Osteoblast (primary cell): Measurements from ENCODE around the gene SRGAP2C. TPM values are rescaled to one million over a fixed set of nuclear protein-coding genes. Genes with fewer than 3 reads are reported as not detected.
"Not testable (repeated sequence)": the region's sequence is repeated elsewhere in the genome, so short reads cannot be mapped to it uniquely, and the experiment has no call there.

Experiments
- DNase-seq: peaks from one replicate; pipeline ENCODE4 v3.0.0; 2011; ENCODE audit warnings: low spot score, mixed read lengths; ENCODE audit not compliant: insufficient read length; ENCODE audit errors: missing footprints
- H2AFZ ChIP-seq: 2 replicates; pipeline ENCODE4 v1.6.0; 2011; ENCODE audit warnings: mild to moderate bottlenecking, low read length
- H3K27ac ChIP-seq: 2 replicates; pipeline ENCODE4 v1.5.1; 2011; ENCODE audit warnings: mild to moderate bottlenecking, low read depth, low read length, moderate library complexity
- H3K27me3 ChIP-seq: 2 replicates; pipeline ENCODE4 v1.6.0; 2012; ENCODE audit warnings: mild to moderate bottlenecking, control low read depth, inconsistent platforms, low read length, moderate library complexity; ENCODE audit not compliant: insufficient read depth
- H3K36me3 ChIP-seq: 2 replicates; pipeline ENCODE4 v1.5.1; 2011; ENCODE audit warnings: mild to moderate bottlenecking, low read length, control low read depth, moderate library complexity; ENCODE audit not compliant: insufficient read depth
- H3K4me1 ChIP-seq: 2 replicates; pipeline ENCODE4 v1.5.1; 2011; ENCODE audit warnings: mild to moderate bottlenecking, low read length, control low read depth, moderate library complexity; ENCODE audit not compliant: insufficient read depth
- H3K4me2 ChIP-seq: 2 replicates; pipeline ENCODE4 v1.6.0; 2011; ENCODE audit warnings: mild to moderate bottlenecking, low read length; ENCODE audit not compliant: insufficient read depth
- H3K4me3 ChIP-seq: fragments of 200-600 bp; sonication (generic); 3 replicates; pipeline ENCODE4 v1.5.1; 2012; ENCODE audit warnings: mild to moderate bottlenecking, low read length, inconsistent platforms; ENCODE audit not compliant: insufficient read depth
- H3K79me2 ChIP-seq: 2 replicates; pipeline ENCODE4 v1.6.0; 2012; ENCODE audit warnings: mild to moderate bottlenecking, low read length, control low read depth, inconsistent platforms; ENCODE audit not compliant: insufficient read depth
- H3K9me3 ChIP-seq: 2 replicates; pipeline ENCODE4 v1.5.1; 2011; ENCODE audit warnings: low read depth, low read length, control low read depth
- H4K20me1 ChIP-seq: 2 replicates; pipeline ENCODE4 v1.6.0; 2012; ENCODE audit warnings: mild to moderate bottlenecking, low read length, control low read depth; ENCODE audit not compliant: insufficient read depth
- total RNA-seq: library from RNA; depleted of rRNA; stranded (reverse); fragments of >200 nt; gene quantifications from 2 replicates; pipeline ENCODE4 v1.2.3, GENCODE V29; 2012

SRGAP2C gene
- total RNA-seq, 1 donor, result 36.9 TPM

DNA sequence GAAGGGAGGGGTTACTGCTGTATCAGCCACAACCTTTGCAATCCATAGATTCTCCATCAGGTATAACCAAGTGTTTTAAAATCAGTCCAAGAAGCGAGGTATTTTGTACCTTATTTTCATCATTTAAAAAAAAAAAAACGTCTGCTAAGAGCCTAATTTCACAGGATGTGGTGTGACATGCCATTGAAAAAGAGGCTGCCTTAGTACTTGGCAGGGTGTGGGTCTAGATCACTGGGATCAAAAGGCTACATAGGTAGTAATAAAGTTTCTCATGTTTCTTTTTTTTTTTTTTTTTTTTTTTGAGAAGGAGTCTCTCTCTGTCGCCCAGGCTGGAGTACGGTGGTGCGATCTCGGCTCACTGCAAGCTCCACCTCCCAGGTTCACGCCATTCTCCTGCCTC is 192.2 kb downstream of the SRGAP2C start:
- H3K27ac ChIP-seq, DNase-seq, H3K79me2 ChIP-seq: not testable (repeated sequence)

DNA sequence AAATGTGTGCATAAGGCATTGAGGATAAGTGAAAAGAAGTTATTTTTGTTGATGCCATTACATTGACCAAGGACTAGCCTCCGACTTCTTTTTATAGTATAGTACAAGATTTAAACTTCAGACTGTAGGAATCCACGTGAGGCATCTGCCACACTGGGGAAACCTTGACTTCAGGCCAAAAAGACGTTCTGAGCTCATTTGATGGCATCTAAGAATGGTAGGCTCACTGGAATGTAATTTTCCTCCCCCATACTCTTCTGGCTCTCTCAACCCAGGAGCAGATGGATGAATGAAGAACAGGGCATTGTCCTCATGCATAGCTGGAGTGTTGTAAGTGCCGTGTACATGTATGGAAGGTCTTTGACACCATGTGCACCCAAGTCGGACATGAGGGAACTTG is 194.0 kb downstream of the SRGAP2C start:
- DNase-seq, H3K27ac ChIP-seq, H3K4me3 ChIP-seq, H3K27me3 ChIP-seq, H2AFZ ChIP-seq, H3K4me2 ChIP-seq, H3K4me1 ChIP-seq, H3K9me3 ChIP-seq, H3K36me3 ChIP-seq, H4K20me1 ChIP-seq, H3K79me2 ChIP-seq: not testable (repeated sequence)

More for the DNA sequence above, 192.2 kb downstream of the SRGAP2C start:
- H4K20me1 ChIP-seq, H3K27me3 ChIP-seq, H3K36me3 ChIP-seq, H3K4me1 ChIP-seq, H3K9me3 ChIP-seq, H3K4me2 ChIP-seq, H2AFZ ChIP-seq, H3K4me3 ChIP-seq: not testable (repeated sequence)

DNA sequence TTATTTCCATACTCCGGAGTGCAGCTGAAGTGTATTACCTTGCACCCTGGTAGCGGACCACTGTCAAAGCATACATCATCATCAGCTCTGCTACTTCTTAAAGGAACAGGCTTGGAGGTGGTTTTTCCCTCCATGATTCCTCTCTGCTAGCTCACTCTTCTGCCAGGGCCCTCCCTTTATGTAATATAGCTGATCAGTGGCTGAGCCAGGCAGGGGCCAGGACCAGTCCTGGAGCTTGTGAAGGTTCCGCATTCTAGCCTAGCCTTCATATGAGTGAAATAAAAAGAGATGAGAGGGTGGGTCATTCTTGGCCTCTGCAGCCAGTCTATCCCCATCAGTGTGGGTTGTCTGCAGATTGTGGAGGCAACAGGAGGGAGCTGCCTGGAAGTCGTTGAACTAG is 200.0 kb downstream of the SRGAP2C start:
- DNase-seq, result not testable (repeated sequence)

DNA sequence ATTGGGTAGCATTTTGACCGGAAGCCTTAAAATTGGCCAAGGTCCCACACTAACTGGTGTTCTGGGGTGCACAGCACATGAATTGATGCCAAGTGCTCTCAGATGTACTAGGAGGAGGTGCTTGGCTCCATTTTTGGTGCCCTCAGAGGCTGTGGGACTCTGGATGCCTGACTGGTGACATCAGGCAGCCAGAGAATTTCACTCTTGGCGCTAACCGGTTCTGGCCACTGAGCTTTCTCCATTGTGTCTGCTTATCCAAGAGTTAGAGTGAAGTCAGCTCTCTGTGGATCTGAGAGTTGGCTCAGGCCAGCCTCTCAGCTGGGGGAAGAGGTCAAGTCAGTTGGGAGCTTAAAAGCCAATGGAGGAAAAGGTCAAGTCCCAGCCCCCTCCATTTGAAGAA is 200.4 kb downstream of the SRGAP2C start:
- not testable (repeated sequence) for DNase-seq, H3K27ac ChIP-seq, H2AFZ ChIP-seq

More for the DNA sequence above, 200.0 kb downstream of the SRGAP2C start:
- H3K27me3 ChIP-seq, H3K79me2 ChIP-seq, H3K4me1 ChIP-seq, H3K36me3 ChIP-seq, H3K9me3 ChIP-seq, H4K20me1 ChIP-seq, H2AFZ ChIP-seq, H3K4me2 ChIP-seq, H3K27ac ChIP-seq, H3K4me3 ChIP-seq: not testable (repeated sequence)

DNA sequence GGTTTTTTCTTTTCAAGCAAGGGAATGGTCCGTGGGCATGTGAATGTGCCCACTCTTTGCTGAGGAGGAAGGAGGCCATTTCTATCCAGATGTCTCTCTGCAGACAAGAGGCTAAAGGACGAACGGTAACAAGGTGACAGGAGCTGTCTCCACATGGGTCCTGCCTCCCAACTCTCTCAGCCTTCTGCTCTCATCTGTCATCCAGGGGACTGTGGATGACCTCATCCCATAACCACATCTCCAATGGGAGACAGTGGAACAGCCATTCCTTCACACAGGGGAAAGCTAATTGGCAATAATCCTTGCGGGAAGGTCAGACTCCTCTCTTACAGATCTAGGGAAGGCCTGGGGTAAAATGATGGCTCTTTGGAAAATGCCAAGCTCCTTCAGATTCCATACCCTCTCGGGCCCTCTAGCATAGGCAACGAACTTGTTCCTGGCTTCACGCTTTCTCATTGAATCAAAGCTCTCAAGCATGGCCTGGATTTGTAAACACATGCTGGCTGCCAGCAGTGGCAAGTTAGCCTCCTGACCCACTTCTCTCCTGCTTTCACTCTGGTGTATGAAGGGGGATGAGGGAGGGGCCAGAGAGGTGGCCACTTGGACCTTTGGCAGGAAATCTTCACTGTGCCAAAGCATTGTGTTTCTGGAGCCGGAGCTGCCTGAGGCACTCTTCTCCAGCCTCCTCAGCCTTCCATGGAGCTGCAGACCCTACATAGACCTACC is 201.0 kb downstream of the SRGAP2C start:
- H3K27ac ChIP-seq, DNase-seq, H3K4me3 ChIP-seq, H3K4me1 ChIP-seq, H3K36me3 ChIP-seq, H3K4me2 ChIP-seq, H4K20me1 ChIP-seq, H3K27me3 ChIP-seq, H2AFZ ChIP-seq, H3K79me2 ChIP-seq, H3K9me3 ChIP-seq: not testable (repeated sequence)

More for the DNA sequence above, 200.4 kb downstream of the SRGAP2C start:
- H4K20me1 ChIP-seq, H3K9me3 ChIP-seq, H3K4me1 ChIP-seq, H3K27me3 ChIP-seq, H3K4me2 ChIP-seq, H3K36me3 ChIP-seq, H3K4me3 ChIP-seq, H3K79me2 ChIP-seq: not testable (repeated sequence)

DNA sequence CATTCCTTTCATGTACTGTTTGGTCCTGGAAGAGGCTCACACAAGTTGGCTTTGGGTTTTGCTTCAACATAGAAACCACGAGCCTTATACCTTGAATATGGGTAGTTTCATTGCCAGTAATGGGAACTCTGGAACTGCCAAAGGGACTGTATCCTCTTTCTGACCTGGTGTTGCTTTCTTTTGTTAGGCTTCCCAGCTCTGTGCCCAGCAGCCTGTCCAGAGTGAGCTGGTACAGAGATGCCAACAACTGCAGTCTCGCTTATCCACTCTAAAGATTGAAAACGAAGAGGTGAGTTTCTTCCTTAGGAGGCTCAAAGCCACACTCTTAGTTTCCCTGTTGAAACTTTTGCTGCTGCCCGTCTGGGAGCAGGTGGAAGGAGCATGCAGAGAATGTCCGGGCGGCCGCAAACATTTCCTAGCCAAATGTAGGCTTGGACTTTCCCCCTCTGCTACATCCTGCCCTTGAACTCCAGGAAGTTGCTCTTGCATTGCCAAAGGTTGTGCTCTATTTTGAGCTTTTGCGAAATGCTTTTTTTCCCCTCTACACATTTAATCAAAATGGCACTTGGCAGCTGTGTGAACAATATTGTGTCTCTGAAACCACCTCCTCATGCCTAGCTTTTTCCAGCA is 201.7 kb downstream of the SRGAP2C start:
- H3K27ac ChIP-seq, H3K4me1 ChIP-seq, H4K20me1 ChIP-seq, H2AFZ ChIP-seq, DNase-seq, H3K4me2 ChIP-seq, H3K36me3 ChIP-seq, H3K27me3 ChIP-seq, H3K79me2 ChIP-seq, H3K9me3 ChIP-seq, H3K4me3 ChIP-seq: not testable (repeated sequence)

DNA sequence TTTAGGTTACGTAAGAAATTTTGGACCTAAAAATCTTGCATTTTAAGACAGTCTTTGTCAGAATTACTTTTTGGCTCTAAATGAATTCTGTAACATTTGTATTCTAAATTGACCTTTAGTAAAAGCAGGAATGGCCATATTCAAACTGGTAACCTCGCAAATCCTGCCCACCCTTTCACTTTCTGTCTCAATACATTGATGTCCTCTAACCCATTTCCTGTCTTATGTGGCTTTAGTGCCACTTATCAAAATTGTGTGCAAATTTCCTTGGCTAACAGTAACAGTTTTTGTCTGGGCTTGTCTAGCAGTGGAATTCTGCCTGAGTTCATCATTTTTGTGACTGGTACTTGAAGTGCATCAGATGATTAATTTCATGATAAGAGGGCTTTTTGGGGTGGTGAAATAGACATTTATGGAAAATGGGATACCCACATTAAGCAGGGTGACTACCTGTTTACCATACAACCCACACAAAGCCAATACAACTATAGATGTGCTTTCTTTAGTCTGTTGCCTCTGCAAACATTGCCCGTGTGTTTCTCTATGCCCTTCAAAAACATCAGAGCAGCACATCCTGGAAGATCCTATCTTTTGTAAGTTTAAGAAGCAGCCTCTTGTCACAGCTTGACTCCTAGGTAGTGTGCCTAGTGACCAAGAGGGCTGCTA is 205.3 kb downstream of the SRGAP2C start:
- not testable (repeated sequence) for H3K27me3 ChIP-seq, H3K27ac ChIP-seq, H3K36me3 ChIP-seq, H2AFZ ChIP-seq, H3K4me2 ChIP-seq, H3K79me2 ChIP-seq, H3K4me3 ChIP-seq, H4K20me1 ChIP-seq, DNase-seq, H3K9me3 ChIP-seq, H3K4me1 ChIP-seq

DNA sequence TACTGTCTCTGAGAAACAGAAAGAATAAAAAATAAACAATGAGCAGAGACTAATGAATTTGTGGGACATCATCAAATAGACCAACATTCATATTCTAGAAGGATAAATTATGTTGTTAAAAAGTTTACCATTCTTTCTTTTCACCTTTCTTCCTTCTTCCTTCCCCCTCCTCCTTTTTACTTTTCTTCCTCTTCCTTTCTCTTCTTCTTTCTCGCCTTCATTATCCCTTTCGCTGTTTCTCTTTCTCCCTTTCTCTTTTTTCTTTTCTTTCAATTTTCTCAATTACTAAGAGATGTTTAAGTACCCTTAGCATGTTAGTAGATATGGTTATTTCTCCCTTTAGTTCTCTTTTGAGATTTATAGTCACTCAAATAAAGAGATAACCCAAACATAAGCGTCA is 207.4 kb downstream of the SRGAP2C start:
- not testable (repeated sequence) for H3K36me3 ChIP-seq, H3K9me3 ChIP-seq, H3K27me3 ChIP-seq, H3K4me2 ChIP-seq, H3K4me3 ChIP-seq, H2AFZ ChIP-seq, H4K20me1 ChIP-seq, H3K4me1 ChIP-seq, H3K27ac ChIP-seq, DNase-seq, H3K79me2 ChIP-seq
